Keratinocyte (primary cell): ENCODE measurements around the gene SPTSSB.

Source experiments
- EZH2 ChIP-seq: IDR thresholded peaks from one replicate; pipeline ENCODE4 v1.6.1; 2012; ENCODE audit warnings: inconsistent platforms, mild to moderate bottlenecking, low read length, moderate library complexity
- TF ChIP-seq, protein P1 (sequence below), 3 experiments: IDR thresholded peaks in 1 of 3; conservative IDR thresholded peaks in 1 of 3; optimal IDR thresholded peaks in 1 of 3; 2 replicates in 2 of 3; 3 replicates in 1 of 3; pipeline versions ENCODE3 to v1.5.1; 2011; ENCODE audit warnings: low read length in 3 of 3, mild to moderate bottlenecking in 3 of 3, moderate library complexity in 2 of 3, control low read depth in 1 of 3, inconsistent platforms in 1 of 3; ENCODE audit not compliant: insufficient read depth in 2 of 3; ENCODE audit errors: extremely low read depth in 1 of 3

GRCh38 chr3:161358488-161358887 is 12.8 kb downstream of the SPTSSB start:
- TF ChIP-seq, protein P1, sequence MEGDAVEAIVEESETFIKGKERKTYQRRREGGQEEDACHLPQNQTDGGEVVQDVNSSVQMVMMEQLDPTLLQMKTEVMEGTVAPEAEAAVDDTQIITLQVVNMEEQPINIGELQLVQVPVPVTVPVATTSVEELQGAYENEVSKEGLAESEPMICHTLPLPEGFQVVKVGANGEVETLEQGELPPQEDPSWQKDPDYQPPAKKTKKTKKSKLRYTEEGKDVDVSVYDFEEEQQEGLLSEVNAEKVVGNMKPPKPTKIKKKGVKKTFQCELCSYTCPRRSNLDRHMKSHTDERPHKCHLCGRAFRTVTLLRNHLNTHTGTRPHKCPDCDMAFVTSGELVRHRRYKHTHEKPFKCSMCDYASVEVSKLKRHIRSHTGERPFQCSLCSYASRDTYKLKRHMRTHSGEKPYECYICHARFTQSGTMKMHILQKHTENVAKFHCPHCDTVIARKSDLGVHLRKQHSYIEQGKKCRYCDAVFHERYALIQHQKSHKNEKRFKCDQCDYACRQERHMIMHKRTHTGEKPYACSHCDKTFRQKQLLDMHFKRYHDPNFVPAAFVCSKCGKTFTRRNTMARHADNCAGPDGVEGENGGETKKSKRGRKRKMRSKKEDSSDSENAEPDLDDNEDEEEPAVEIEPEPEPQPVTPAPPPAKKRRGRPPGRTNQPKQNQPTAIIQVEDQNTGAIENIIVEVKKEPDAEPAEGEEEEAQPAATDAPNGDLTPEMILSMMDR (optimal IDR thresholded peaks at IDR 0.05 in 1 of 3, IDR thresholded peaks at IDR 0.05 in 1 of 3, conservative IDR thresholded peaks at IDR 0.05 in 1 of 3; ENCODE audit: extremely low read depth in 1 of 3, insufficient read depth in 2 of 3, low read length in 3 of 3): no peak
- no peak for TF ChIP-seq EZH2
